ENCODE data around the gene SLC41A3. TPM values are rescaled to one million over a fixed set of nuclear protein-coding genes. Genes with fewer than 3 reads are reported as not detected.

Gene SLC41A3
- total RNA-seq, 1 experiment from 2014 or later, result 35.5 TPM

DNA sequence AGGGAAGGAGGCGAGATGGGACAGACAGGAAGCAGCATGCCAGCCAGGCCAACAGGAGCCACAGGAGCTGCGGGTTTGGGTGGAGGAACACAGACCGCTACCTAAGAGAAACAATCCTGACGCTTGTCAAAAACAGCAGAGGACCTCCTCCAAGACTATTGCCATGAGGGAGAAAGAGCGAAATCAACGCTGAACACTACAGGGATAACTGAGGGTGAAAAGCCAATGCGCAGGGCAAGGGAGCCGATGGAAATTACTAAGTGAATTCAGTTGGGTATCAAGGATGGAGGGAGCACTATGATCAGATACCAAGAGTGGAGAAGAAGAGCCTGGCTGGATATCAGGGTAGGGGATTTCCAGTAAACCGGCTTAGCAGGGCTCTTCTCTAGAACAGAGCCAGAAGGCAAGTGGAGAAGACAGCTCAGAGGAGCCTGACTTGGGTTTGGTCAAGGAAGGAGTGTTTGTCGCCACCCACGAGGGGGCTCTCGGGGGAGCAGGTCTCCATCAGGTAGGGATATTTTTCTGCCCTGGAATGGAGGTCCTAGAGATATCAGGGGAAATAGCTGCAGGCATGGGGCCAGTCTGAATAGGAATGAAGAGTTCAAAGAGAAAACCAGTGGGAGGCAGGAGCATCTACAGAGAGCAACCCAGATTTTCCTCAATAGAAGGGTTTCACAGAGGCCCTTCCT lies 48.4 kb downstream of the SLC41A3 start:
- Histone ChIP-seq H3K4me2 (ENCODE audit: insufficient read depth, insufficient read length, low read length) (no peak overlapping the region), H3K14ac (ENCODE audit: insufficient read depth, low read length) (no peak overlapping the region), H4K91ac (ENCODE audit: insufficient read length, low read depth, low read length) (no peak overlapping the region), H3K23me2 (ENCODE audit: insufficient read length, low read depth, low read length, poor library complexity, severe bottlenecking) (no peaks in the 10 kb centered on the region), H2BK5ac (ENCODE audit: insufficient read length, low read length) (no peak overlapping the region), H3K27me3 (ENCODE audit: insufficient read depth, low read length) (no peaks in the 10 kb centered on the region), H2AFZ (ENCODE audit: low read length) (no peak overlapping the region), H2BK12ac (ENCODE audit: insufficient read length, low read depth, low read length) (no peak overlapping the region), H3K18ac (ENCODE audit: insufficient read length, low read depth, low read length) (no peak overlapping the region), H4K20me1 (ENCODE audit: control insufficient read depth, insufficient read depth, insufficient read length) (no peaks in the 10 kb centered on the region), H4K5ac (ENCODE audit: insufficient read length, low read depth, low read length) (no peak overlapping the region), H2BK15ac (ENCODE audit: low read depth, low read length) (no peak overlapping the region), H3K9ac (ENCODE audit: extremely low read depth, insufficient read length, low read length) (no peak overlapping the region), H4K8ac (replicated peaks; ENCODE audit: insufficient read length, low read depth, low read length) (no peak overlapping the region), H3K27ac (ENCODE audit: insufficient read length, low read depth, low read length) (no peak overlapping the region), H3K4ac (ENCODE audit: low read depth, low read length) (no peak overlapping the region), H2BK120ac (ENCODE audit: low read depth, low read length, poor library complexity, severe bottlenecking) (no peak overlapping the region), H3K56ac (ENCODE audit: insufficient read length, low read depth, low read length) (no peak overlapping the region), H3K4me1 (ENCODE audit: insufficient read depth, low read length) (peaks cover 3% of the 10 kb centered on the region; the same call in 1 of the 2 replicates), H3T11ph (ENCODE audit: low read length) (no peak overlapping the region), H2AK5ac (ENCODE audit: insufficient read length, low read length) (no peak overlapping the region), H3K23ac (ENCODE audit: insufficient read length, low read depth, low read length) (no peak overlapping the region), H3K79me1 (ENCODE audit: insufficient read depth, low read depth, low read length, poor library complexity, severe bottlenecking) (no peaks in the 10 kb centered on the region), H2BK20ac (ENCODE audit: low read depth, low read length, poor library complexity, severe bottlenecking) (no peak overlapping the region), H3K79me2 (ENCODE audit: insufficient read depth, low read length) (no peaks in the 10 kb centered on the region), H3K9me3 (ENCODE audit: control insufficient read depth, low read depth, low read length) (no peaks in the 10 kb centered on the region)
- H3K36me3 Mint-ChIP-seq (ENCODE audit: insufficient read depth in 1 of 3, low read depth in 3 of 3), result peaks cover 26 to 59% (median 27%) of the 10 kb centered on the region in 3 experiments
- H3K4me1 Mint-ChIP-seq, result peaks cover 12 to 15% of the 10 kb centered on the region in 2 experiments
- no CpG with 5 or more reads among the region's 12 CpGs for WGBS (ENCODE audit: extremely low coverage, insufficient read length, low lambda C conversion rate)
- no peak overlapping the region for H3K4me3 Mint-ChIP-seq
- H3K27ac Mint-ChIP-seq, result no peak overlapping the region
- H3K9me3 Mint-ChIP-seq, result peaks cover 11 to 15% of the 10 kb centered on the region in 2 experiments
- H3K27me3 Mint-ChIP-seq (ENCODE audit: low read depth), result no peaks in the 10 kb centered on the region; the same call in 1 of the 2 replicates
- DNase-seq, result peak; percentile 15
- TF ChIP-seq, protein P1, sequence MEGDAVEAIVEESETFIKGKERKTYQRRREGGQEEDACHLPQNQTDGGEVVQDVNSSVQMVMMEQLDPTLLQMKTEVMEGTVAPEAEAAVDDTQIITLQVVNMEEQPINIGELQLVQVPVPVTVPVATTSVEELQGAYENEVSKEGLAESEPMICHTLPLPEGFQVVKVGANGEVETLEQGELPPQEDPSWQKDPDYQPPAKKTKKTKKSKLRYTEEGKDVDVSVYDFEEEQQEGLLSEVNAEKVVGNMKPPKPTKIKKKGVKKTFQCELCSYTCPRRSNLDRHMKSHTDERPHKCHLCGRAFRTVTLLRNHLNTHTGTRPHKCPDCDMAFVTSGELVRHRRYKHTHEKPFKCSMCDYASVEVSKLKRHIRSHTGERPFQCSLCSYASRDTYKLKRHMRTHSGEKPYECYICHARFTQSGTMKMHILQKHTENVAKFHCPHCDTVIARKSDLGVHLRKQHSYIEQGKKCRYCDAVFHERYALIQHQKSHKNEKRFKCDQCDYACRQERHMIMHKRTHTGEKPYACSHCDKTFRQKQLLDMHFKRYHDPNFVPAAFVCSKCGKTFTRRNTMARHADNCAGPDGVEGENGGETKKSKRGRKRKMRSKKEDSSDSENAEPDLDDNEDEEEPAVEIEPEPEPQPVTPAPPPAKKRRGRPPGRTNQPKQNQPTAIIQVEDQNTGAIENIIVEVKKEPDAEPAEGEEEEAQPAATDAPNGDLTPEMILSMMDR (conservative IDR thresholded peaks at IDR 0.05), result no peak
